Cardiac fibroblast (primary cell): ENCODE data around the gene ADGRG6.

Experiments
- DNase-seq, 2 donors: peaks; one replicate each; pipeline versions ENCODE4 v3.0.0 to v3.0.0-alpha.2; 2010; ENCODE audit warnings: low read depth in 2 of 2
- H3K4me3 ChIP-seq, 2 donors: replicated peaks in 1 of 2; 1 replicate in 1 of 2; 2 replicates in 1 of 2; pipeline ENCODE4 v1.5.1; 2011; ENCODE audit warnings: low read depth in 2 of 2, low read length in 2 of 2, mild to moderate bottlenecking in 2 of 2, moderate library complexity in 1 of 2
- TF ChIP-seq, protein P1 (sequence below): IDR thresholded peaks from one replicate; pipeline ENCODE4 v1.5.1; 2011; ENCODE audit warnings: low read depth, mild to moderate bottlenecking, low read length, inconsistent platforms

Gene ADGRG6

DNA sequence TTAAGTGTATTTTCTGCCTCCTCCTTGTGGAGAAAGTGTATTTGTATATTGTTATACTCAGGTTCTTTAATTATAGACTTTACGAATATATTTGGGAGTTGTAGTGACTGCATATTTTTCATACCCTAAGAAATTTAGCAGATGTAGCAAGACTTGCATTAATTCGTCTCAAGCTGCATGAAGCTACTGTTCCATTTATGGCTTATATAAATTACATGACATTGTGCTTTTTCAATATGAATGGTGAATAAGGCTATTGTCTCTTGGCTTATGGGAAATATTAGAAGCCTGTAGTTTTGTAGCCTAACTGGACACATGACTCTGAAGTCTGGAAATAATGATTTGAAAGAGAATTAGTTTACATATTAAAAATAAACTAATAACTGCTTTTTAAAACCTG is 2.4 kb downstream of the ADGRG6 start:
- TF ChIP-seq, protein P1, sequence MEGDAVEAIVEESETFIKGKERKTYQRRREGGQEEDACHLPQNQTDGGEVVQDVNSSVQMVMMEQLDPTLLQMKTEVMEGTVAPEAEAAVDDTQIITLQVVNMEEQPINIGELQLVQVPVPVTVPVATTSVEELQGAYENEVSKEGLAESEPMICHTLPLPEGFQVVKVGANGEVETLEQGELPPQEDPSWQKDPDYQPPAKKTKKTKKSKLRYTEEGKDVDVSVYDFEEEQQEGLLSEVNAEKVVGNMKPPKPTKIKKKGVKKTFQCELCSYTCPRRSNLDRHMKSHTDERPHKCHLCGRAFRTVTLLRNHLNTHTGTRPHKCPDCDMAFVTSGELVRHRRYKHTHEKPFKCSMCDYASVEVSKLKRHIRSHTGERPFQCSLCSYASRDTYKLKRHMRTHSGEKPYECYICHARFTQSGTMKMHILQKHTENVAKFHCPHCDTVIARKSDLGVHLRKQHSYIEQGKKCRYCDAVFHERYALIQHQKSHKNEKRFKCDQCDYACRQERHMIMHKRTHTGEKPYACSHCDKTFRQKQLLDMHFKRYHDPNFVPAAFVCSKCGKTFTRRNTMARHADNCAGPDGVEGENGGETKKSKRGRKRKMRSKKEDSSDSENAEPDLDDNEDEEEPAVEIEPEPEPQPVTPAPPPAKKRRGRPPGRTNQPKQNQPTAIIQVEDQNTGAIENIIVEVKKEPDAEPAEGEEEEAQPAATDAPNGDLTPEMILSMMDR = no peak
- no peak for DNase-seq
- H3K4me3 ChIP-seq = no peak overlapping the region

DNA sequence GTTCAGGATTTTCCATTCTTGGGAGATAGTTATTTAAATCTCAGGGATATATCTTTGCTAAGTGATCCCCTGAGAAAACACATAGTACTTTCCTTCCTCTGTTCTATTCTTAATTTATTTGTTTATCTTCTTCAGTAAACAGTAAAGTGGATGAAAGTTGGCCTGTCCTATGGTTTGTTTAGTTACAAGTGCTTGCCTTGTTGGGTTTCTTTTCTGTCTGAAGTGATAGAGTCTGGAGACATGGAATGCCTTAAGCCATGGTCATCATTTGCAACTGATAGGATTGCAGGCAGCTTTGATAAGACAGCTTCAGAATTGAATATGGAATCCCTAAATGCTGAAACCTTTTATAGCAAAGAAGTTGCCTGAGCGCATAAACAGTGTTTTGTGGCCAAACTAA is 4.9 kb downstream of the ADGRG6 start:
- H3K4me3 ChIP-seq = no peak overlapping the region
- TF ChIP-seq, protein P1 = no peak
- DNase-seq = no peak

DNA sequence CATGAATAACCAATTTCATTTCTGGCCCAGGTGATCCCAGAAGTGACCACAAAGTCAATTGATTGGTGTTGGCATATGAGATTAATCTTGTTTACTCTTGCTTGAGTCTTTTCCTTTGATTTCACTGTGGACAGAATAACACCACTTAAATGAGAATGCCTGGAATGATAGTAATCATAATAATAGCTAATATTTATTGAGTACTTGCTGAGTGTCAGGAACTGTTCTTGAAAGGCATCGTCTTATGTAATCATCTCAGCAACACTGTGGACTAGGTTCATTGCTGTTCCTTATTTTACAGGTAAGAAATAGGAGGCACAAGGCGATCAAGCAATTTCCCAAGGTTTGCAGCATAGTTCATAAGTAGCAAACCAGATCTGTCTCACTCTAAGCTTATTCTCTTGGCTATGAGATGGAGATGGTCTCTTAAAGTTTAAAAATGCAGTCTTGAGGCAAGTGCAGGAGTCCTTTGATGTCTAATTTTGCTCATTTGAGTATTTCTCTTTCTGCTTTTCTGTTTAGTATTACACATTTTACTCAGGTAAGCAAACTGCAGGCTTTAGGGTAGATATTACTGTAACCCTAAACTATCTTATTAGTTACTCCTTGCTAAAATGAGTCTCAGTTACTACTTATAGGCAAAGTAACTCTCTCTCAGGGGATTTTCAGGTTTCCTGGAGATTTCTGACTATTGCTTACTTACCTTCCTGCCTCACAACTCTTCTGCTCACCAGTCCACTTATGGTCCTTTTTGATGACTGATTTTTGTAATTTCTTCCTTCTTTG is 6.3 kb downstream of the ADGRG6 start:
- H3K4me3 ChIP-seq = no peak overlapping the region
- TF ChIP-seq, protein P1 = no peak
- DNase-seq = no peak

DNA sequence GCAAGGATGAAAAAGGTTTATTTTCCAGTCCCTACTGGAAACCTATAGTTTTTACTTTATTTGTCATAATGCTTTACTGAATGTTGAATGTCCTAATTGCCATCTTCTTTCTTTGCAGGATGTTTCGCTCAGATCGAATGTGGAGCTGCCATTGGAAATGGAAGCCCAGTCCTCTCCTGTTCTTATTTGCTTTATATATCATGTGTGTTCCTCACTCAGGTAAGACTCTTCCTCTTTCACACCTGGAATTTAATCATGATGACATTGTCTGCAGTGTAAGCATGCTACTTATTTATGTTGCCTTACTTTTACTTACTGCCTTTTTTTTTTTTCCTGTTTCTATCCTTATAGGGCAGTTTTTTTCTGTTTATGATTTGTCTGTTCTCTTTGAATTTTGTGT is 7.6 kb downstream of the ADGRG6 start:
- no peak for DNase-seq
- TF ChIP-seq, protein P1 = no peak

DNA sequence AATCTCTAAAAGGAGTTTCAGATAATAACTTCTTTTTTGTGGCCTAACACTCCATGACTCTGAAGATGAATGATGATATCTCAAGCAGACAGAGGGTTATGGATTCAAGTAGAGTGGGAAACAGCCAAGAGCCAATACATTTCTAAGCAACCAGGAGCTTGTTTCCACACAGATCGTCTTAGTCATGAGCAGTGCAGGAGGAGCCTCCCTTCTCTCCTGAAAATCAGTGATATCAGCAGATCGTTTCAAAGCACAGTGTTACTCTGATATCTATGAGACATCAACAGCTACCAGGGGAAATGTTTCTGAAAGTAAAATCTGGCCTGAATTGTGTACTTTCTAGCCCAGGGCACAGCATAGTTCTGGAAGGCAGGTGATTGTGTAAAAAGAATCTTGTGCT is 11.5 kb downstream of the ADGRG6 start:
- peak; percentile 62 to 71 for DNase-seq
- TF ChIP-seq, protein P1 = no peak
- H3K4me3 ChIP-seq = no peak overlapping the region

More for the DNA sequence above, 7.6 kb downstream of the ADGRG6 start:
- H3K4me3 ChIP-seq = no peak overlapping the region

DNA sequence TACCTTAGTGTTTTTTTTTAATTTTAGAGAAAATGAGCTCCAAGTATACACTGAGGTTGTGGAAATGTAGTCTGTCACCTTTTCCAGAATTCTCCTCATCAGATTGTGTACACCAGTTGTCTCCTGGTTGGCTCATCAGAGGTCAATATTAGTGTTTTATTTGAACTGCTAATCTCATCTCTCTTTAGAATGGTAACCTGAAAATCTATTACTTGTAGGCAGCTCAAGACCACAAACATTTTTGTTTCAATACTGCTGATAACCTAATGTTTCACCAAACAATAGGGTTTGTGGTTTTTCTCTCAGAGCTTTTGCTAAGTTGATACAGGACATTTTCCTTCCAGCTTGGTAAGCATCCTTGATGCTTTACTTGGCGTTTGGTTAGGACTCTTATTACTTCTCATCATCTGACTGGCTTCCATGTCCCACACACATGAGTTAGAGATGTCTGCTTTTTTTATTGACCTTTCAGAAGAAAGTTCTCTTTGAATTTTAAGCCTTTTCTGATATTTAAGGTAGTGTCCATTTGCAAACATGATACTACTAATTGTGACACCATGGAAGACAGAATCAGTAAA is 15.1 kb downstream of the ADGRG6 start:
- DNase-seq = no peak
- H3K4me3 ChIP-seq = no peak overlapping the region
- TF ChIP-seq, protein P1 = no peak
